H1 (cell line): ENCODE results near the gene CRISPLD2. TPM values are rescaled to one million over a fixed set of nuclear protein-coding genes. Genes with fewer than 3 reads are reported as not detected.

ENCODE experiments used
- CTCF ChIA-PET: fragments of 300-600 bp; sonication (Branson Sonifier 250); formaldehyde crosslinking; loops from one replicate; lab custom pipeline; 2021; ENCODE audit not compliant: partially characterized antibody; lab: Charles Lee
- POLR2A ChIA-PET: fragments of 300-600 bp; sonication (Branson Sonifier 250); formaldehyde crosslinking; loops from one replicate; lab custom pipeline; 2021; ENCODE audit warnings: inconsistent platforms; ENCODE audit not compliant: partially characterized antibody; lab: Charles Lee
- DNase-seq, 2 experiments: peaks; one replicate each; pipeline versions ENCODE4 v3.0.0 to v3.0.0-alpha.2; 2010 to 2022; ENCODE audit warnings: low spot score in 2 of 2, low read depth in 1 of 2, mixed read lengths in 1 of 2
- FAIRE-seq: peaks from 2 replicates; lab custom pipeline; 2011; peaks lifted over from hg19 to GRCh38; lab: Jason Lieb, UNC
- H2AFZ ChIP-seq: 2 replicates; pipeline ENCODE4 v1.8.1; 2012; ENCODE audit warnings: low read length, inconsistent platforms
- H2AK5ac ChIP-seq: 2 replicates; pipeline ENCODE4 v1.6.1; 2013; ENCODE audit warnings: low read depth, low read length
- H2BK120ac ChIP-seq: replicated peaks from 2 replicates; pipeline ENCODE3; 2013; ENCODE audit warnings: low read depth, low read length, inconsistent platforms
- H2BK12ac ChIP-seq: 2 replicates; pipeline ENCODE4 v1.6.1; 2013; ENCODE audit warnings: low read depth, low read length
- H2BK15ac ChIP-seq: 2 replicates; pipeline ENCODE4 v1.6.1; 2013; ENCODE audit warnings: low read length
- H2BK20ac ChIP-seq: 2 replicates; pipeline ENCODE4 v1.6.1; 2013; ENCODE audit warnings: low read length
- H2BK5ac ChIP-seq: 2 replicates; pipeline ENCODE4 v1.6.1; 2013; ENCODE audit warnings: low read depth, low read length
- H3K14ac ChIP-seq: 2 replicates; pipeline ENCODE4 v1.6.1; 2013; ENCODE audit warnings: inconsistent platforms; ENCODE audit not compliant: insufficient read length
- H3K18ac ChIP-seq: 2 replicates; pipeline ENCODE4 v1.6.1; 2013; ENCODE audit warnings: low read length; ENCODE audit errors: extremely low read depth
- H3K23ac ChIP-seq: 2 replicates; pipeline ENCODE4 v1.6.1; 2013; ENCODE audit warnings: inconsistent platforms; ENCODE audit not compliant: insufficient read length
- H3K23me2 ChIP-seq: 2 replicates; pipeline ENCODE4 v1.6.1; 2013; ENCODE audit warnings: low read depth, low read length
- H3K27ac ChIP-seq: 2 replicates; pipeline ENCODE4 v1.6.1; 2011; ENCODE audit warnings: low read depth, low read length, inconsistent platforms
- H3K27me3 ChIP-seq, 4 experiments: replicated peaks in 1 of 4; 1 replicate in 1 of 4; 2 replicates in 3 of 4; pipeline versions ENCODE4 v1.6.1 to v1.8.1; 2011 to 2013; ENCODE audit warnings: low read length in 3 of 4, mild to moderate bottlenecking in 3 of 4, inconsistent platforms in 2 of 4, mixed read lengths in 2 of 4, moderate library complexity in 1 of 4; ENCODE audit not compliant: control insufficient read depth in 3 of 4, insufficient read depth in 3 of 4; ENCODE audit errors: extremely low read depth in 1 of 4
- H3K36me3 ChIP-seq, 4 experiments: 2 replicates each; pipeline versions ENCODE4 v1.6.1 to v1.8.1; 2011 to 2013; ENCODE audit warnings: mild to moderate bottlenecking in 4 of 4, low read length in 3 of 4, moderate library complexity in 2 of 4, control low read depth in 1 of 4, inconsistent platforms in 1 of 4; ENCODE audit not compliant: insufficient read depth in 4 of 4, control insufficient read depth in 2 of 4
- H3K4ac ChIP-seq: replicated peaks from 2 replicates; pipeline ENCODE3; 2013; ENCODE audit warnings: low read length, low read depth, mixed read lengths, inconsistent platforms; ENCODE audit not compliant: insufficient read length
- H3K4me1 ChIP-seq, 4 experiments: replicated peaks in 1 of 4; 1 replicate in 1 of 4; 2 replicates in 3 of 4; pipeline versions ENCODE4 v1.6.1 to v1.8.1; 2011 to 2013; ENCODE audit warnings: low read length in 3 of 4, inconsistent platforms in 2 of 4, mixed read lengths in 1 of 4; ENCODE audit not compliant: insufficient read depth in 4 of 4, control insufficient read depth in 3 of 4
- H3K4me2 ChIP-seq, 2 experiments: 2 replicates each; pipeline versions ENCODE4 v1.6.1 to v1.8.1; 2011 to 2013; ENCODE audit warnings: low read depth in 2 of 2, low read length in 2 of 2, control low read depth in 1 of 2, inconsistent platforms in 1 of 2, mild to moderate bottlenecking in 1 of 2; ENCODE audit not compliant: insufficient read depth in 1 of 2
- H3K4me3 ChIP-seq, 4 experiments: fragments of 200-600, 300-600 bp in 1 of 4; sonication (generic), shearing (Covaris generic), sonication (Bioruptor Twin) in 1 of 4; 2 replicates each; pipeline versions ENCODE4 v1.5.1 to v1.8.1; 2011 to 2016; ENCODE audit warnings: low read length in 4 of 4, low read depth in 3 of 4, control low read depth in 2 of 4, inconsistent platforms in 2 of 4, mild to moderate bottlenecking in 2 of 4, mixed read lengths in 1 of 4, moderate library complexity in 1 of 4; ENCODE audit not compliant: insufficient read depth in 2 of 4; ENCODE audit errors: extremely low read depth in 1 of 4
- H3K56ac ChIP-seq: replicated peaks from 2 replicates; pipeline ENCODE3; 2013; ENCODE audit warnings: low read depth, mild to moderate bottlenecking, mixed read lengths, low read length, inconsistent platforms; ENCODE audit not compliant: insufficient read length
- H3K79me1 ChIP-seq: 2 replicates; pipeline ENCODE4 v1.6.1; 2013; ENCODE audit warnings: low read depth, low read length, control low read depth
- H3K79me2 ChIP-seq, 2 experiments: 2 replicates each; pipeline versions ENCODE4 v1.6.1 to v1.8.1; 2012 to 2013; ENCODE audit warnings: low read length in 2 of 2, mild to moderate bottlenecking in 2 of 2, inconsistent platforms in 1 of 2; ENCODE audit not compliant: insufficient read depth in 2 of 2, control insufficient read depth in 1 of 2
- H3K9ac ChIP-seq, 4 experiments: replicated peaks in 1 of 4; 1 replicate in 1 of 4; 2 replicates in 3 of 4; pipeline versions ENCODE4 v1.6.1 to v1.8.1; 2011 to 2013; ENCODE audit warnings: low read depth in 3 of 4, low read length in 3 of 4, control low read depth in 2 of 4, mild to moderate bottlenecking in 2 of 4, moderate library complexity in 2 of 4, inconsistent platforms in 1 of 4; ENCODE audit errors: extremely low read depth in 1 of 4
- H3K9me3 ChIP-seq, 2 experiments: 2 replicates each; pipeline versions ENCODE4 v1.6.1 to v1.8.1; 2012 to 2013; ENCODE audit warnings: mild to moderate bottlenecking in 2 of 2, moderate library complexity in 2 of 2, control low read depth in 1 of 2, inconsistent platforms in 1 of 2, low read depth in 1 of 2, low read length in 1 of 2, mixed read lengths in 1 of 2; ENCODE audit not compliant: insufficient read depth in 2 of 2
- H4K20me1 ChIP-seq, 2 experiments: replicated peaks in 1 of 2; 2 replicates each; pipeline versions ENCODE3 to v1.8.1; 2011 to 2013; ENCODE audit warnings: inconsistent platforms in 2 of 2, low read length in 2 of 2, mild to moderate bottlenecking in 1 of 2; ENCODE audit not compliant: insufficient read depth in 2 of 2, control insufficient read depth in 1 of 2
- H4K5ac ChIP-seq: 2 replicates; pipeline ENCODE4 v1.6.1; 2013; ENCODE audit warnings: low read length, low read depth, mixed read lengths, inconsistent platforms; ENCODE audit not compliant: insufficient read length
- H4K8ac ChIP-seq: 2 replicates; pipeline ENCODE4 v1.8.0; 2013; ENCODE audit warnings: mild to moderate bottlenecking, moderate library complexity, low read length, inconsistent platforms; ENCODE audit not compliant: insufficient read depth; ENCODE audit errors: extremely low read depth
- H4K91ac ChIP-seq: replicated peaks from 2 replicates; pipeline ENCODE3; 2013; ENCODE audit warnings: low read length, mixed read lengths, inconsistent platforms; ENCODE audit not compliant: insufficient read length
- ASH2L ChIP-seq: fragments of 200-600, 300-600 bp; sonication (generic); IDR thresholded peaks from one replicate; pipeline ENCODE4 v1.7.1; 2017; ENCODE audit warnings: low read length
- BRCA1 ChIP-seq: IDR thresholded peaks from 2 replicates; pipeline ENCODE4 v1.6.1; 2012; ENCODE audit warnings: low read depth, low read length, improper control_type of control experiment
- CEBPB ChIP-seq: IDR thresholded peaks from 2 replicates; pipeline ENCODE4 v1.6.1; 2012; ENCODE audit warnings: low read depth, low read length
- CHD1 ChIP-seq: IDR thresholded peaks from 2 replicates; pipeline ENCODE4 v1.6.1; 2012; ENCODE audit warnings: low read depth, low read length, improper control_type of control experiment
- EP300 ChIP-seq, 2 experiments: IDR thresholded peaks; 1 replicate in 1 of 2; 2 replicates in 1 of 2; pipeline ENCODE4 v1.6.1; 2011 to 2012; ENCODE audit warnings: low read depth in 2 of 2, low read length in 2 of 2, mild to moderate bottlenecking in 2 of 2, borderline replicate concordance in 1 of 2, inconsistent platforms in 1 of 2, moderate library complexity in 1 of 2
- TAF7 ChIP-seq: optimal IDR thresholded peaks from 2 replicates; pipeline ENCODE3; 2011; ENCODE audit warnings: low read depth, mild to moderate bottlenecking, inconsistent platforms, low read length, moderate library complexity, borderline replicate concordance
- TEAD4 ChIP-seq: IDR thresholded peaks from 2 replicates; pipeline ENCODE4 v1.6.1; 2012; ENCODE audit warnings: low read depth, low read length, inconsistent platforms, mixed read lengths
- ZNF274 ChIP-seq: IDR thresholded peaks from 2 replicates; pipeline ENCODE4 v1.7.0; 2012; ENCODE audit warnings: low read length, borderline replicate concordance; ENCODE audit errors: extremely low read depth
- whole genome bisulfite sequencing, 2 experiments: shearing (Covaris generic) in 1 of 2; methylation state at CpG; one replicate each; pipeline versions ENCODE4 v1.1.6 to v1.1.7; 2013 to 2015; ENCODE audit warnings: low lambda C conversion rate in 2 of 2, mixed read lengths in 2 of 2, inconsistent platforms in 1 of 2, low coverage in 1 of 2, missing lambda C conversion rate in 1 of 2; ENCODE audit not compliant: insufficient replicate concordance in 2 of 2, insufficient coverage in 1 of 2, insufficient read length in 1 of 2; ENCODE audit errors: extremely low coverage in 1 of 2, missing lambda C conversion rate in 1 of 2; 5-methylcytosine and 5-hydroxymethylcytosine counted together
- polyA plus RNA-seq, 7 experiments: library from polyadenylated mRNA; depleted of rRNA in 3 of 7; stranded (reverse) in 5 of 7; unstranded in 2 of 7; fragments of >200 nt in 5 of 7; fragments of 200-250 nt in 2 of 7; gene quantifications; 1 replicate in 5 of 7; 2 replicates in 1 of 7; 4 replicates in 1 of 7; pipeline versions ENCODE4 v1.2.1 to v1.2.3, GENCODE V29; 2011 to 2013; ENCODE audit warnings: missing spikeins in 2 of 7, mixed read lengths in 2 of 7
- total RNA-seq: library from RNA; stranded (reverse); fragmentation: NEBNext Ultra II Directional; extraction: Animal tissue kit (Norgen Biotek cat#: 25700); gene quantifications from 2 replicates; pipeline ENCODE4 v1.2.1, GENCODE V29; 2021
- TF ChIP-seq, protein P1 (sequence below), 3 experiments: IDR thresholded peaks; 1 replicate in 2 of 3; 2 replicates in 1 of 3; pipeline versions ENCODE4 v1.5.1 to v1.6.1; 2011; ENCODE audit warnings: low read length in 3 of 3, mild to moderate bottlenecking in 3 of 3, inconsistent platforms in 2 of 3, low read depth in 1 of 3, moderate library complexity in 1 of 3; ENCODE audit not compliant: insufficient read depth in 1 of 3; ENCODE audit errors: control extremely low read depth in 1 of 3

Gene CRISPLD2
- total and polyA plus RNA-seq, 2 of the 8 experiments (the other 6 are each of a cell fraction or from before 2014, with no cell fraction given), result 2.7 to 5.1 TPM

DNA sequence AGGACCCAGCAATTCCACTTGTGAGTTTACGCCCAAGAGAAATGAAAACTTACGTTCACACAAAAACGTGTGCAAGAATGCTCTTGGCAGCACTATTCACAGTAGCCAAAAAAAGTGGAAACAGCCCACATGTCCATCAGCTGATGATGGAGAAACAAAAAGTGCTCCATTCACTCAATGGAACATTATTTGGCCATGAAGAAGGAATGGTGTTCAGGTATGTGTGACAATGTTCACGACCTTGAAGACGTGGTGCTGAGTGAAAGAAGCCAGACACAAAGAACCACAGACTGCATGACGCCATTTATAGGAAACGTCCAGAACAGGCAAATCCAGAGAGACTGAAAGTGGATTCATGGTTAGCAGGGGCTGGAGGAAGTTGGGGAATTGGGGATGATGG, 106.7 kb downstream of the CRISPLD2 start:
- no peaks in the 10 kb centered on the region for H3K79me2 ChIP-seq
- no peak overlapping the region for H4K91ac ChIP-seq
- no peaks in the 10 kb centered on the region for H3K36me3 ChIP-seq
- H2BK15ac ChIP-seq, result no peak overlapping the region
- no peak overlapping the region for H3K4me3 ChIP-seq
- no peak overlapping the region for H2BK120ac ChIP-seq
- FAIRE-seq (no peak), DNase-seq (no peak)
- H2BK5ac ChIP-seq, result no peak overlapping the region
- no peak overlapping the region for H3K27ac ChIP-seq
- no peak overlapping the region for H3K4ac ChIP-seq
- no peak overlapping the region for H4K8ac ChIP-seq
- no peak overlapping the region for H2AFZ ChIP-seq
- H3K18ac ChIP-seq, result no peak overlapping the region
- H3K79me1 ChIP-seq, result no peaks in the 10 kb centered on the region
- no peak overlapping the region for H3K56ac ChIP-seq
- TF ChIP-seq EP300 (IDR thresholded peaks at IDR 0.05; ENCODE audit: borderline replicate concordance in 1 of 2, low read depth in 2 of 2, low read length in 2 of 2) (no peak), BRCA1 (no peak), TEAD4 (no peak), ZNF274 (no peak), ASH2L (no peak), CEBPB (no peak), CHD1 (no peak), TAF7 (no peak)
- TF ChIP-seq, protein P1, sequence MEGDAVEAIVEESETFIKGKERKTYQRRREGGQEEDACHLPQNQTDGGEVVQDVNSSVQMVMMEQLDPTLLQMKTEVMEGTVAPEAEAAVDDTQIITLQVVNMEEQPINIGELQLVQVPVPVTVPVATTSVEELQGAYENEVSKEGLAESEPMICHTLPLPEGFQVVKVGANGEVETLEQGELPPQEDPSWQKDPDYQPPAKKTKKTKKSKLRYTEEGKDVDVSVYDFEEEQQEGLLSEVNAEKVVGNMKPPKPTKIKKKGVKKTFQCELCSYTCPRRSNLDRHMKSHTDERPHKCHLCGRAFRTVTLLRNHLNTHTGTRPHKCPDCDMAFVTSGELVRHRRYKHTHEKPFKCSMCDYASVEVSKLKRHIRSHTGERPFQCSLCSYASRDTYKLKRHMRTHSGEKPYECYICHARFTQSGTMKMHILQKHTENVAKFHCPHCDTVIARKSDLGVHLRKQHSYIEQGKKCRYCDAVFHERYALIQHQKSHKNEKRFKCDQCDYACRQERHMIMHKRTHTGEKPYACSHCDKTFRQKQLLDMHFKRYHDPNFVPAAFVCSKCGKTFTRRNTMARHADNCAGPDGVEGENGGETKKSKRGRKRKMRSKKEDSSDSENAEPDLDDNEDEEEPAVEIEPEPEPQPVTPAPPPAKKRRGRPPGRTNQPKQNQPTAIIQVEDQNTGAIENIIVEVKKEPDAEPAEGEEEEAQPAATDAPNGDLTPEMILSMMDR (IDR thresholded peaks at IDR 0.05; ENCODE audit: control extremely low read depth in 1 of 3, insufficient read depth in 1 of 3, low read depth in 1 of 3, low read length in 3 of 3), result no peak
- 46% methylated on average over 7 of the region's 7 CpGs; no CpG with 5 or more reads in 1 of the 2 experiments for WGBS, 2 experiments
- ChIA-PET POLR2A (interaction anchor here (0.7 to 1.5 kb wide), 3 partner anchors 26 to 42 kb away, joined by 4 to 5 read pairs (median 4); no protein-coding TSS in a partner anchor), CTCF (interaction anchor here (0.7 to 6.3 kb wide), 34 partner anchors 8 to 359 kb away, joined by 3 to 170 read pairs (median 8); partner anchors contain the start of gene KIAA0513)
- H3K4me2 ChIP-seq, result no peak overlapping the region
- no peak overlapping the region for H3K14ac ChIP-seq
- H3K9ac ChIP-seq, result no peak overlapping the region
- H2AK5ac ChIP-seq, result no peak overlapping the region
- no peak overlapping the region for H2BK20ac ChIP-seq
- H2BK12ac ChIP-seq, result no peak overlapping the region
- 0 out of 4 replicates have a peak, but pooled peaks cover 0 to 3% of the 10 kb centered on the region in 2 experiments for H3K9me3 ChIP-seq
- no peaks in the 10 kb centered on the region for H4K20me1 ChIP-seq
- peaks cover 0 to 2% (median 0%) of the 10 kb centered on the region in 4 experiments; a peak in 1 of 7 replicates for H3K4me1 ChIP-seq
- H3K23ac ChIP-seq, result no peak overlapping the region
- H3K27me3 ChIP-seq, result no peaks in the 10 kb centered on the region
- H4K5ac ChIP-seq, result no peak overlapping the region
- H3K23me2 ChIP-seq, result peaks cover 7% of the 10 kb centered on the region; the same call in 1 of the 2 replicates
